Stomach (tissue), 9 donors: ENCODE data around the gene PSD4. TPM values are rescaled to one million over a fixed set of nuclear protein-coding genes. Genes with fewer than 3 reads are reported as not detected.

ENCODE experiments used
- DNase-seq, 2 donors: peaks; one replicate each; pipeline versions ENCODE4 v3.0.0 to v3.0.0-alpha.2; 2013 to 2019
- H3K27ac ChIP-seq, 5 donors: fragments of 200-600 bp in 4 of 5; sonication (generic) in 4 of 5; one replicate each; pipeline ENCODE4 v1.5.1; 2013 to 2019; ENCODE audit warnings: mild to moderate bottlenecking in 1 of 5, moderate library complexity in 1 of 5
- H3K27me3 ChIP-seq, 3 donors: fragments of 200-600 bp; sonication (generic); one replicate each; pipeline ENCODE4 v1.5.1; 2017 to 2019; ENCODE audit warnings: mixed run types in 1 of 3
- H3K36me3 ChIP-seq, 4 donors: fragments of 200-600 bp; sonication (generic); 1 replicate in 3 of 4; 2 replicates in 1 of 4; pipeline ENCODE4 v1.5.1; 2016 to 2019
- H3K4me1 ChIP-seq, 4 donors: fragments of 200-600 bp; sonication (generic); one replicate each; pipeline ENCODE4 v1.5.1; 2016 to 2019
- H3K4me3 ChIP-seq, 4 donors: fragments of 200-600 bp; sonication (generic) in 3 of 4; one replicate each; pipeline ENCODE4 v1.5.1; 2016 to 2019; ENCODE audit warnings: mild to moderate bottlenecking in 1 of 4
- H3K9me3 ChIP-seq, 4 donors: fragments of 200-600 bp; sonication (generic); one replicate each; pipeline ENCODE4 v1.5.1; 2016 to 2019
- CTCF ChIP-seq, 7 experiments: fragments of 450-650 bp in 4 of 7; fragments of 200-600 bp in 3 of 7; sonication (generic) in 3 of 7; IDR thresholded peaks; one replicate each; pipeline ENCODE4 v1.5.1; 2016 to 2019; ENCODE audit warnings: antibody characterized with exemption in 7 of 7, control low read depth in 2 of 7, mild to moderate bottlenecking in 1 of 7
- EP300 ChIP-seq: sonication (generic); formaldehyde crosslinking; IDR thresholded peaks from one replicate; pipeline ENCODE4 v1.6.1; 2017; ENCODE audit warnings: antibody characterized with exemption
- POLR2A ChIP-seq, 4 donors: fragments of 450-650 bp; IDR thresholded peaks; one replicate each; pipeline ENCODE4 v1.6.1; 2016; ENCODE audit warnings: antibody characterized with exemption in 4 of 4, control low read depth in 2 of 4, mild to moderate bottlenecking in 1 of 4, moderate library complexity in 1 of 4
- POLR2AphosphoS5 ChIP-seq, 3 donors: sonication (generic); formaldehyde crosslinking; IDR thresholded peaks; one replicate each; pipeline ENCODE4 v1.6.1; 2016; ENCODE audit warnings: antibody characterized with exemption in 3 of 3
- WGBS, 5 donors: extraction: QIAGEN DNeasy Blood & Tissue Kit in 3 of 5; methylation state at CpG; one replicate each; pipeline versions ENCODE4 v1.1.5 to v1.1.7; 2013 to 2018; 5-methylcytosine and 5-hydroxymethylcytosine counted together
- intact Hi-C: fragments of 100-400 bp; cut with DNase I; formaldehyde crosslinking; loops from one replicate; pipeline ENCODE4 v1.15.1; 2023; ENCODE audit warnings: low total_unique reads
- polyA plus RNA-seq, 3 donors: library from polyadenylated mRNA; stranded (reverse); fragments of 200-250 nt; gene quantifications; one replicate each; pipeline ENCODE4 v1.2.3, GENCODE V29; 2013
- total RNA-seq, 5 donors: library from RNA; depleted of rRNA; stranded (reverse); fragments of >200 nt; gene quantifications; one replicate each; pipeline versions ENCODE4 v1.1.0 to v1.2.3, GENCODE V29; 2014 to 2016
- donor health status: healthy with polysubstance abuse.
- donor health status: Bipolar disorder and iron deficiency.
- donor health status: healthy.

Gene PSD4
- total and polyA plus RNA-seq, 8 donors, result 19.9 to 146 (median 36.4) TPM

GRCh38 chr2:113238871-113239839 is 65.4 kb downstream of the PSD4 start:
- no peak overlapping the region for H3K4me3 ChIP-seq
- H3K4me1 ChIP-seq, result peaks cover 19 to 41% (median 32%) of the 10 kb centered on the region in 4 donors
- H3K27ac ChIP-seq, result peak overlapping the region; percentile 44 to 83 (median 73)
- 78 to 94% (median 87%) methylated on average over 9 of the region's 9 CpGs for WGBS, 5 donors
- no peak for DNase-seq
- H3K27me3 ChIP-seq, result no peaks in the 10 kb centered on the region
- intact Hi-C loops, result no loop called here
- no peaks in the 10 kb centered on the region for H3K36me3 ChIP-seq
- no peaks in the 10 kb centered on the region for H3K9me3 ChIP-seq
- no peak for TF ChIP-seq POLR2A (IDR thresholded peaks at IDR 0.05)
- no peak for TF ChIP-seq POLR2AphosphoS5 (IDR thresholded peaks at IDR 0.05)
- TF ChIP-seq EP300, result no peak
- TF ChIP-seq CTCF (IDR thresholded peaks at IDR 0.05), result no peak

GRCh38 chr2:113240150-113240914 is 66.6 kb downstream of the PSD4 start:
- TF ChIP-seq POLR2AphosphoS5 (IDR thresholded peaks at IDR 0.05) (peak; percentile 60 to 87 (median 60)), CTCF (IDR thresholded peaks at IDR 0.05) (no peak), POLR2A (IDR thresholded peaks at IDR 0.05) (no peak)
- WGBS, 5 donors, result 19 to 30% (median 28%) methylated on average over 15 of the region's 15 CpGs
- intact Hi-C loops, result no loop called here
- no peak overlapping the region for H3K4me3 ChIP-seq
- no peaks in the 10 kb centered on the region for H3K36me3 ChIP-seq
- H3K27me3 ChIP-seq, result no peaks in the 10 kb centered on the region
- H3K9me3 ChIP-seq, result no peaks in the 10 kb centered on the region
- peak; percentile 92 to 93 for DNase-seq
- H3K27ac ChIP-seq, result peak overlapping the region; percentile 44 to 83 (median 73)
- H3K4me1 ChIP-seq, result peaks cover 19 to 37% (median 31%) of the 10 kb centered on the region in 4 donors

- peak in 1 of 2 donors; percentile 56 for DNase-seq
- Histone ChIP-seq H3K4me1 (peaks cover 19 to 37% (median 31%) of the 10 kb centered on the region in 4 donors), H3K9me3 (no peaks in the 10 kb centered on the region), H3K4me3 (no peak overlapping the region), H3K27me3 (no peaks in the 10 kb centered on the region), H3K27ac (peak overlapping the region; percentile 8 to 83 (median 73)), H3K36me3 (no peaks in the 10 kb centered on the region)
- intact Hi-C loops, result no loop called here
- peak; percentile 18 for TF ChIP-seq EP300
- no peak for TF ChIP-seq CTCF (IDR thresholded peaks at IDR 0.05)
- TF ChIP-seq POLR2AphosphoS5 (IDR thresholded peaks at IDR 0.05), result peak in 2 of 3 donors; percentile 47 to 89
- 63 to 78% (median 75%) methylated on average over 10 to 18 of the region's 18 CpGs for WGBS, 5 donors
Measured at GRCh38 chr2:113240915-113241911, 67.4 kb downstream of the PSD4 start.
